ENCODE results near the gene PRKD1.

- TF ChIP-seq ZNF70 (CRISPR knock-in tag; IDR thresholded peaks at IDR 0.05) (no peak), ARNTL (CRISPR knock-in tag; IDR thresholded peaks at IDR 0.05; ENCODE audit: borderline replicate concordance, low read depth) (no peak), PATZ1 (CRISPR knock-in tag; IDR thresholded peaks at IDR 0.05; ENCODE audit: borderline replicate concordance) (no peak), ZFP3 (CRISPR knock-in tag; IDR thresholded peaks at IDR 0.05) (no peak), ZFP30 (CRISPR knock-in tag; IDR thresholded peaks at IDR 0.05) (no peak), ESRRG (CRISPR knock-in tag; IDR thresholded peaks at IDR 0.05) (no peak), RARB (CRISPR knock-in tag; IDR thresholded peaks at IDR 0.05) (no peak), TOX (CRISPR knock-in tag; IDR thresholded peaks at IDR 0.05; ENCODE audit: borderline replicate concordance) (no peak), ZNF565 (CRISPR knock-in tag; conservative IDR thresholded peaks at IDR 0.05; ENCODE audit: low read depth) (no peak)
These were observed 272.6 kb downstream of the PRKD1 start for GRCh38 chr14:29654901-29655550.

Data from SK-N-SH treated with all-trans-retinoic acid at 6 μM for 48 hours (cell line).